ENCODE results near the gene RNF7.

DNA sequence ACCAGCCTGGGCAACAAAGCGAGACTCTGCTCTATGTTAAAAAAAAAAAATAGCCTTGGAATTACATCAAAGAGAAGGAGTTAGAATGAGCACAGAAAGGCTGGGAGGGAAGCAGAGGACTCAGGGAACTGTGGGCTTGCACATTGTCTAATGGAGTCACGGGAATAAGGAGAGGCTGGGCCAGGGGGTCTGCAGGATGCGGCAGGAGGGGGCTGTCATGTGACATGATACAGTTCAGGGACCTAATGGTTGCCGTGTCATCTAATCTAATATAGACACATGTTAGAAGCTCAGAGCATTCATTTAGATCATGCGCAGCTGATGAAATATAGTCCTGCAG, 57.6 kb downstream of the RNF7 start:
- TF ChIP-seq MAZ (IDR thresholded peaks at IDR 0.05; ENCODE audit: borderline replicate concordance, low read depth, low read length), result no peak
- TF ChIP-seq, protein P1, sequence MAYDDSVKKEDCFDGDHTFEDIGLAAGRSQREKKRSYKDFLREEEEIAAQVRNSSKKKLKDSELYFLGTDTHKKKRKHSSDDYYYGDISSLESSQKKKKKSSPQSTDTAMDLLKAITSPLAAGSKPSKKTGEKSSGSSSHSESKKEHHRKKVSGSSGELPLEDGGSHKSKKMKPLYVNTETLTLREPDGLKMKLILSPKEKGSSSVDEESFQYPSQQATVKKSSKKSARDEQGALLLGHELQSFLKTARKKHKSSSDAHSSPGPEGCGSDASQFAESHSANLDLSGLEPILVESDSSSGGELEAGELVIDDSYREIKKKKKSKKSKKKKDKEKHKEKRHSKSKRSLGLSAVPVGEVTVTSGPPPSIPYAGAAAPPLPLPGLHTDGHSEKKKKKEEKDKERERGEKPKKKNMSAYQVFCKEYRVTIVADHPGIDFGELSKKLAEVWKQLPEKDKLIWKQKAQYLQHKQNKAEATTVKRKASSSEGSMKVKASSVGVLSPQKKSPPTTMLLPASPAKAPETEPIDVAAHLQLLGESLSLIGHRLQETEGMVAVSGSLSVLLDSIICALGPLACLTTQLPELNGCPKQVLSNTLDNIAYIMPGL (CRISPR knock-in tag; IDR thresholded peaks at IDR 0.05; ENCODE audit: borderline replicate concordance), result no peak
- TF ChIP-seq CEBPB (IDR thresholded peaks at IDR 0.05), result no peak
- no peak for TF ChIP-seq RCOR1 (IDR thresholded peaks at IDR 0.05; ENCODE audit: low read depth, low read length)
- TF ChIP-seq JUN (IDR thresholded peaks at IDR 0.05), result no peak
- TF ChIP-seq, protein P2, sequence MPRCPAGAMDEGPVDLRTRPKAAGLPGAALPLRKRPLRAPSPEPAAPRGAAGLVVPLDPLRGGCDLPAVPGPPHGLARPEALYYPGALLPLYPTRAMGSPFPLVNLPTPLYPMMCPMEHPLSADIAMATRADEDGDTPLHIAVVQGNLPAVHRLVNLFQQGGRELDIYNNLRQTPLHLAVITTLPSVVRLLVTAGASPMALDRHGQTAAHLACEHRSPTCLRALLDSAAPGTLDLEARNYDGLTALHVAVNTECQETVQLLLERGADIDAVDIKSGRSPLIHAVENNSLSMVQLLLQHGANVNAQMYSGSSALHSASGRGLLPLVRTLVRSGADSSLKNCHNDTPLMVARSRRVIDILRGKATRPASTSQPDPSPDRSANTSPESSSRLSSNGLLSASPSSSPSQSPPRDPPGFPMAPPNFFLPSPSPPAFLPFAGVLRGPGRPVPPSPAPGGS (IDR thresholded peaks at IDR 0.05), result no peak
- TF ChIP-seq, protein P3, sequence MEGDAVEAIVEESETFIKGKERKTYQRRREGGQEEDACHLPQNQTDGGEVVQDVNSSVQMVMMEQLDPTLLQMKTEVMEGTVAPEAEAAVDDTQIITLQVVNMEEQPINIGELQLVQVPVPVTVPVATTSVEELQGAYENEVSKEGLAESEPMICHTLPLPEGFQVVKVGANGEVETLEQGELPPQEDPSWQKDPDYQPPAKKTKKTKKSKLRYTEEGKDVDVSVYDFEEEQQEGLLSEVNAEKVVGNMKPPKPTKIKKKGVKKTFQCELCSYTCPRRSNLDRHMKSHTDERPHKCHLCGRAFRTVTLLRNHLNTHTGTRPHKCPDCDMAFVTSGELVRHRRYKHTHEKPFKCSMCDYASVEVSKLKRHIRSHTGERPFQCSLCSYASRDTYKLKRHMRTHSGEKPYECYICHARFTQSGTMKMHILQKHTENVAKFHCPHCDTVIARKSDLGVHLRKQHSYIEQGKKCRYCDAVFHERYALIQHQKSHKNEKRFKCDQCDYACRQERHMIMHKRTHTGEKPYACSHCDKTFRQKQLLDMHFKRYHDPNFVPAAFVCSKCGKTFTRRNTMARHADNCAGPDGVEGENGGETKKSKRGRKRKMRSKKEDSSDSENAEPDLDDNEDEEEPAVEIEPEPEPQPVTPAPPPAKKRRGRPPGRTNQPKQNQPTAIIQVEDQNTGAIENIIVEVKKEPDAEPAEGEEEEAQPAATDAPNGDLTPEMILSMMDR (IDR thresholded peaks at IDR 0.05), result no peak
- no peak for TF ChIP-seq CHD2 (IDR thresholded peaks at IDR 0.05; ENCODE audit: low read length, partially characterized antibody)
- no peak for TF ChIP-seq EP300 (IDR thresholded peaks at IDR 0.05)
- no peak for TF ChIP-seq POLR2AphosphoS2 (conservative IDR thresholded peaks at IDR 0.05; ENCODE audit: low read length)
- no peak for TF ChIP-seq POLR2A (IDR thresholded peaks at IDR 0.05; ENCODE audit: low read length)
- no peak for TF ChIP-seq HDAC2 (IDR thresholded peaks at IDR 0.05)
- TF ChIP-seq EHF (CRISPR knock-in tag; IDR thresholded peaks at IDR 0.05), result no peak
- no peak for TF ChIP-seq JUNB (IDR thresholded peaks at IDR 0.05)
